ENCODE measurements around the gene RBM23. TPM values are rescaled to one million over a fixed set of nuclear protein-coding genes. Genes with fewer than 3 reads are reported as not detected.
"Not testable (repeated sequence)": the region's sequence is repeated elsewhere in the genome, so short reads cannot be mapped to it uniquely, and the experiment has no call there.

RBM23 gene
- total RNA-seq = 86.4 and 90.5 TPM in 2 replicates

DNA sequence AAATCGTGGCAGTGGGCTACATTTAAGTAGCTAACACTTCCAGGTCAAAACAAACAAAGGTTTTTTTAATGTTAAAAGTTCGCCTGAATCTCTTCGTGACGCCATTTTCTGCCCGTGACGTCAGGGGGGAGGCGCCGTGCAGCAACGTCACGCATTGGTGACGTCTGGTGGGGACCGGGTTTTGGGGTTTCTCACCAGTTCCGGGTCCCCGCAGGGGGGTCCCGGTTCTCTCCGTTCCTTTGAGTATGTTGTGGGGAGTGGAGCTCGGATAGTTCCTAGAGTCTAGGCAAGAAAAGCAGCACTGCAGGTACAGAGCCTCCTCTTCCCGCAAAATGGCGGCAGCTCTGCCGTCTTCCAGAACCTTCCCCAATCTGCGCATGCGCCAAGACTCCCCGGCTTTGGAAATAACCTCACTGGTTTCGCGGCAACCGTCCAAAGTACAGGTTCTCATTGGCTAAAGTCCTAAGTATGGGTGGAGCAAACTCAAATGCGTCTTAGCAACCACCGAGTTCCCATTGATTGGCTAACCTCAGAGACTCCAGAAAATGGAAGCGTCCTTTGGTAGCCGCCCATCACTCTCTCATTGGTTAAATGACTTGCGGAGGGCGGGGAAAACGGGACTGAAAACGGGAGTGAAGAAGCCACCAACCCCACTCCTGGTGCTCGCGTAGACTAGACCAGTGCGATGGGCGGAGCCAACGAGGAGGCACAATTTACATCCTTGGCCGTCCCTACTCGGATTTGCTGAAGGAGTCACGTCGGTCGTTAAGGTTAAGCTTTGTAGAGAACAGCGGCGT, at the start of gene RBM23:
TSS of gene RBM23 (minus strand) at position 346 of the 797 bp plus-strand sequence.
- peaks cover 43% of the 10 kb centered on the region for H3K36me3 Mint-ChIP-seq (ENCODE audit: low read depth)
- no peaks in the 10 kb centered on the region for H3K9me3 Mint-ChIP-seq
- H3K4me1 Mint-ChIP-seq (ENCODE audit: low read depth) = peaks cover 54% of the 10 kb centered on the region
- DNase-seq (ENCODE audit: low spot score) = peak; percentile 99
- H3K27me3 Mint-ChIP-seq (ENCODE audit: insufficient read depth) = peaks cover 4% of the 10 kb centered on the region
- intact Hi-C loops (cut with micrococcal nuclease) = loop anchor here (1.0 to 5.0 kb wide), 14 partner anchors 10 to 1650 kb away; partner anchors contain the start of genes ACIN1, C14orf119, DAD1 and HAUS4
- H3K27ac Mint-ChIP-seq = peak within 1 kb of the TSS; percentile 100
- H3K4me3 Mint-ChIP-seq = peak within 1 kb of the TSS; percentile 95

GRCh38 chr14:22966783-22967269, 47.9 kb upstream of the RBM23 start:
- intact Hi-C loops (cut with micrococcal nuclease) = no loop called here
- H3K36me3 Mint-ChIP-seq (ENCODE audit: low read depth) = peaks cover 2% of the 10 kb centered on the region
- H3K27ac Mint-ChIP-seq = no peak overlapping the region
- H3K4me1 Mint-ChIP-seq (ENCODE audit: low read depth) = no peaks in the 10 kb centered on the region
- DNase-seq (ENCODE audit: low spot score) = no peak
- H3K9me3 Mint-ChIP-seq = no peaks in the 10 kb centered on the region
- H3K27me3 Mint-ChIP-seq (ENCODE audit: insufficient read depth) = peaks cover 11% of the 10 kb centered on the region
- H3K4me3 Mint-ChIP-seq = no peak overlapping the region

DNA sequence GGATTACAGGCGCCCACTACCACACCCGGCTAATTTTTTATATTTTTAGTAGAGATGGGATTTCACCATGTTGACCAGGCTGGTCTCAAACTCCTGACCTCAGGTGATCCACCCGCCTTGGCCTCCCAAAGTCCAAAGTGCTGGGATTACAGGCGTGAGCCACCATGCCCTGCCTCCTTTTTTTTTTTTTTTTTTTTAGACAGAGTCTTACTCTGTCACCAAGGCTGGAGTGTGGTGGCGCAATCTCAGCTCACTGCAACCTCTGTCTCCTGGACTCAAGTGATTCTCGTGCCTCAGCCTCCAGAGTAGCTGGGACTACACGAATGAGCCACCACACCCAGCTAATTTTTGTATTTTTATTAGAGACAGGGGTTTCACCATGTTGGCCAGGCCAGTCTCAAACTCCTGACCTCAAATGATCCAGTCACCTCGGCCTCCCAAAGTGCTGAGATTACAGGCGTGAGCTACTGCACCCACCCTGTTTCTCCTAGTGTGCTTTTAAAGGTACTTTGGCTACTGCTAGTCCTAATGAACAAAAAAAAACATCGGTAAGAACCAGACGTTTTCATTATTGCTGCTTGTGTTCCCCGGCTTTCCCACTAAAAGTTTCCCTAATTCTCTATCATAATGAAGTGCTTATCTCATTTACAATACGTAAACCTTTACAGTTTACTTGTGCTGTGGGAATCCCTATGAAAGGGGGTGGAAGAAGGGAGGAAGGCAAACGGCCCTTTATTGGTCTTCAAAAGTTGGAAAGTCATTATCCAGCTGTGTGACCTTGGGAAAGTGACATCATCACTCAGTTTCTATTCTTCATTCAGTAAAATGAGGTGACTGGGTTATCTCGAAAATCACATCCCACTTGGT, 47.2 kb upstream of the RBM23 start:
- peaks cover 11% of the 10 kb centered on the region for H3K27me3 Mint-ChIP-seq (ENCODE audit: insufficient read depth)
- H3K4me3 Mint-ChIP-seq; H3K36me3 Mint-ChIP-seq (ENCODE audit: low read depth); H3K27ac Mint-ChIP-seq; intact Hi-C loops (cut with micrococcal nuclease); H3K4me1 Mint-ChIP-seq (ENCODE audit: low read depth); DNase-seq (ENCODE audit: low spot score); H3K9me3 Mint-ChIP-seq: not testable (repeated sequence)

GRCh38 chr14:22962061-22962676, 43.2 kb upstream of the RBM23 start:
- Mint-ChIP-seq H3K27me3 (ENCODE audit: insufficient read depth) (peaks cover 14% of the 10 kb centered on the region), H3K4me3 (no peak overlapping the region), H3K36me3 (ENCODE audit: low read depth) (no peaks in the 10 kb centered on the region), H3K9me3 (no peaks in the 10 kb centered on the region), H3K4me1 (ENCODE audit: low read depth) (no peaks in the 10 kb centered on the region), H3K27ac (no peak overlapping the region)
- intact Hi-C loops (cut with micrococcal nuclease) = no loop called here
- no peak for DNase-seq (ENCODE audit: low spot score)

- Mint-ChIP-seq H3K27me3 (ENCODE audit: insufficient read depth) (peaks cover 3% of the 10 kb centered on the region), H3K36me3 (ENCODE audit: low read depth) (peaks cover 6% of the 10 kb centered on the region), H3K27ac (peak overlapping the region; percentile 86), H3K9me3 (no peaks in the 10 kb centered on the region), H3K4me3 (peak overlapping the region; percentile 93), H3K4me1 (ENCODE audit: low read depth) (peaks cover 17% of the 10 kb centered on the region)
- no peak for DNase-seq (ENCODE audit: low spot score)
- intact Hi-C loops (cut with micrococcal nuclease) = loop anchor here (2.0 kb wide), 1 partner anchor 51 kb away; no protein-coding TSS in a partner anchor
Observed at GRCh38 chr14:22955702-22956569, 37.0 kb upstream of the RBM23 start.

DNA sequence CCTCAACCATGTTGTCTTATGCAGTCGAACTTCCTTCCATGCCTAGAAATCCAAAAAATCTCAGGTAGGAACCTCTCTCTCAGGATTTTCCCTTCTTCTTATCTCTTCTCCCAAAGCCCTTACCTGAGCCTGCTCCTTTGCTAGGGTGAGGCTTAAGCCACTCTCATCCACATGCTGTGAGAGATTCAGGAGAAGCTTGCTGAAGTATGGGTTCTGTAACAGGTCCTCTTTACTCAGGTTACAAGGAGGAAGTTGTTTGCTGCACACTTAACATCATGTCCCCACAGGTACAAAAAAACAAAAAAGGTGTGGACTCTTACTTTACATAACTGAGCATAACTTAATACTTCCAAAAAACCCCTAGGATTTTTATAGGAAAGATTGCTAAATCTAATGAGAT, 33.5 kb upstream of the RBM23 start:
- peaks cover 13% of the 10 kb centered on the region for H3K36me3 Mint-ChIP-seq (ENCODE audit: low read depth)
- no peak overlapping the region for H3K4me3 Mint-ChIP-seq
- H3K9me3 Mint-ChIP-seq = no peaks in the 10 kb centered on the region
- no peaks in the 10 kb centered on the region for H3K27me3 Mint-ChIP-seq (ENCODE audit: insufficient read depth)
- DNase-seq (ENCODE audit: low spot score) = no peak
- intact Hi-C loops (cut with micrococcal nuclease) = no loop called here
- H3K4me1 Mint-ChIP-seq (ENCODE audit: low read depth) = peaks cover 17% of the 10 kb centered on the region
- no peak overlapping the region for H3K27ac Mint-ChIP-seq

DNA sequence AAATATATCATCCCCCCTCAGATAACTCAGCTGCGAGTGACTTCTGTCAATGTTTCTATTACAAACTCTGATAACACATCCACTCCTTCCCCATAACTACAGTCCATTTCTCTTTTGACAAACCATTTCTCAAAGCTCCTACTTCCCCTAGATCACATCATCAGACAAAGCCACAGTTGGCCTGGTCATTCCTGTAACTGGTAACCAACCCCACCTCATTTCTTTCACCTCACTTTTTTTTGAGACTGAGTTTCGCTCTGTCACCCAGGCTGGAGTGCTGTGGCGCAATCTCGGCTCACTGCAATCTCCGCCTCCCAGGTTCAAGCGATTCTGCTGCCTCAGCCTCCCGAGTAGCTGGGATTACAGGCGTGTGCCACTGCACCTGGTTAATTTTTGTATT, 32.8 kb upstream of the RBM23 start:
- intact Hi-C loops (cut with micrococcal nuclease); H3K9me3 Mint-ChIP-seq; H3K27ac Mint-ChIP-seq; H3K4me3 Mint-ChIP-seq; H3K27me3 Mint-ChIP-seq (ENCODE audit: insufficient read depth); DNase-seq (ENCODE audit: low spot score): not testable (repeated sequence)
- Mint-ChIP-seq H3K36me3 (ENCODE audit: low read depth) (peaks cover 18% of the 10 kb centered on the region), H3K4me1 (ENCODE audit: low read depth) (peaks cover 17% of the 10 kb centered on the region)

DNA sequence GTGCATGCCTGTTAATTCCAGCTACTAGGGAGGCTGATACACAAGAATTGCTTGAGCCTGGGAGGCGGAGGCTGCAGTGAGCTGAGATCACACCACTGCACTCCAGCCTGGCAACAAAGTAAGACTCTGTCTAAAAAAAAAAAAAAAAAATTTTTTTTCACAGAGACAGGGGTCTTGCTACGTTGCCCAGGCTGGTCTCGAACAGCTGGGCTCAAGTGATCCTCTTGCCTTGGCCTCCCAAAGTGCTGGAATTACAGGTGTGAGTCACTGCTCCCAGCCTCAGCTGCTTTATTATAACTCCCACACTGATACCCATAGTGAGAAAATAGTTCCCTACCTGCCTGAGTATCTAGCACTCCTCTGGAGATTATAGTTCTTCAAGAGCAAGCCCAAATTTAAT, 26.7 kb upstream of the RBM23 start:
- DNase-seq (ENCODE audit: low spot score) = no peak
- Mint-ChIP-seq H3K9me3 (no peaks in the 10 kb centered on the region), H3K27me3 (ENCODE audit: insufficient read depth) (no peaks in the 10 kb centered on the region), H3K4me1 (ENCODE audit: low read depth) (no peaks in the 10 kb centered on the region), H3K4me3 (no peak overlapping the region), H3K27ac (no peak overlapping the region), H3K36me3 (ENCODE audit: low read depth) (peaks cover 19% of the 10 kb centered on the region)
- intact Hi-C loops (cut with micrococcal nuclease) = no loop called here

GRCh38 chr14:22939684-22940083, 20.7 kb upstream of the RBM23 start:
- Mint-ChIP-seq H3K36me3 (ENCODE audit: low read depth) (peaks cover 5% of the 10 kb centered on the region), H3K4me1 (ENCODE audit: low read depth) (no peaks in the 10 kb centered on the region), H3K4me3 (no peak overlapping the region), H3K9me3 (no peaks in the 10 kb centered on the region), H3K27ac (no peak overlapping the region), H3K27me3 (ENCODE audit: insufficient read depth) (no peaks in the 10 kb centered on the region)
- intact Hi-C loops (cut with micrococcal nuclease) = no loop called here
- no peak for DNase-seq (ENCODE audit: low spot score)

DNA sequence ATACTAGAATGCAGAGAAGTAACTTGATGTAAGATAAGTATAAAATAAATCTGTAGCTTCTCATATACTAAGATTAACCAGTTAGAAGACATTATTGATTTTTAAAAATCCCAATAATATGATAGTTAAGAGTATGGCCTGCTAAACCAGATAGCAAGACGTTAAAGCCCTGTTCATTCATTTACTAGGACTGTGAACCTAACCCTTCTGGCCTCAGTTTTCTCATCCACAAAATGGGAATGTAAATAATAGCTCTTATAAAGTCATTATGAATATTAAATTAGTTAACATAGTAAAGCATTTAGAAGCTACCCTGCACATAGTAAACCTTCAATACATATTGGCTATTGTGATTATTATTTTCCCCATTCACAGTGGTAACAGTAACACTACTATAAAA, 16.2 kb upstream of the RBM23 start:
- no peaks in the 10 kb centered on the region for H3K27me3 Mint-ChIP-seq (ENCODE audit: insufficient read depth)
- no peak overlapping the region for H3K4me3 Mint-ChIP-seq
- peaks cover 2% of the 10 kb centered on the region for H3K36me3 Mint-ChIP-seq (ENCODE audit: low read depth)
- H3K4me1 Mint-ChIP-seq (ENCODE audit: low read depth) = peaks cover 4% of the 10 kb centered on the region
- no peak for DNase-seq (ENCODE audit: low spot score)
- H3K27ac Mint-ChIP-seq = no peak overlapping the region
- intact Hi-C loops (cut with micrococcal nuclease) = no loop called here
- H3K9me3 Mint-ChIP-seq = no peaks in the 10 kb centered on the region

- Mint-ChIP-seq H3K9me3 (no peaks in the 10 kb centered on the region), H3K36me3 (ENCODE audit: low read depth) (peaks cover 5% of the 10 kb centered on the region), H3K4me3 (no peak overlapping the region), H3K27ac (no peak overlapping the region), H3K4me1 (ENCODE audit: low read depth) (peaks cover 17% of the 10 kb centered on the region), H3K27me3 (ENCODE audit: insufficient read depth) (no peaks in the 10 kb centered on the region)
- no peak for DNase-seq (ENCODE audit: low spot score)
- intact Hi-C loops (cut with micrococcal nuclease) = no loop called here
Observed at GRCh38 chr14:22932146-22932545, 13.2 kb upstream of the RBM23 start.

DNA sequence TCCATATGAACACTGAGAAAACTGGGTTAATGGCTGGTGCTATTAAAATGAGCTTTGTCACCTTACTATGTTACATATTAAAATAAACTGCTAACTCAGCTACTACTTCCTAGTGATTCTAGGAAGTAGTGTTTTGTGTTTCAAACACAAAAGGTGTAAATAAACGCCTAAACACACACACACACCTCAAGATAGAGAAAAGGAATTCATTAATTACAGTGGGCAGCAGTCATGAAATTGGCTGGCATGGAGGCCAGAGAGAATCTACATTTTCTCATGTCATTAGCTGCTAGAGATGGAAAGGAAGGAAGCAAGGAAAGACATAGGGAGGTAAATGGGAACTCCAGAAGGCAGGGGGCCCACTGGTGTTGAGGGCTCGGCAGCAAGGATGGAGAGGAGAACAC, 11.0 kb upstream of the RBM23 start:
- intact Hi-C loops (cut with micrococcal nuclease) = loop anchor here (1.0 kb wide), 11 partner anchors 11 to 391 kb away; partner anchors contain the start of genes ACIN1, C14orf119, HAUS4 and PABPN1
- Mint-ChIP-seq H3K4me1 (ENCODE audit: low read depth) (peaks cover 32% of the 10 kb centered on the region), H3K27me3 (ENCODE audit: insufficient read depth) (no peaks in the 10 kb centered on the region), H3K27ac (no peak overlapping the region), H3K9me3 (no peaks in the 10 kb centered on the region), H3K4me3 (no peak overlapping the region), H3K36me3 (ENCODE audit: low read depth) (peaks cover 20% of the 10 kb centered on the region)
- DNase-seq (ENCODE audit: low spot score) = no peak

Measured in activated T-helper 1 cell treated with anti-CD3 and anti-CD28 coated beads, Interleukin-12 subunit alpha, Interleukin-12 subunit beta, Interleukin-2, Interleukin-4 antibody, amounts not matched to agents 30 ng/mL and 10 ng/mL and 1 ng/mL, durations not matched to agents 14 hours and 24 hours and 36 hours (primary cell).